Prostate gland (tissue), 2 donors: ENCODE data around the gene AUTS2.

ENCODE experiments used
- CTCF ChIP-seq, 4 experiments: fragments of 200-600 bp in 2 of 4; fragments of 450-650 bp in 2 of 4; sonication (generic) in 2 of 4; IDR thresholded peaks; 1 replicate in 3 of 4; 2 replicates in 1 of 4; pipeline ENCODE4 v1.5.1; 2016 to 2019; ENCODE audit warnings: antibody characterized with exemption in 4 of 4, mild to moderate bottlenecking in 2 of 4, moderate library complexity in 2 of 4
- POLR2A ChIP-seq: fragments of 450-650 bp; IDR thresholded peaks from one replicate; pipeline ENCODE4 v1.6.1; 2016; ENCODE audit warnings: antibody characterized with exemption, mild to moderate bottlenecking
- POLR2AphosphoS5 ChIP-seq: sonication (generic); formaldehyde crosslinking; IDR thresholded peaks from one replicate; pipeline ENCODE4 v1.6.1; 2017; ENCODE audit warnings: antibody characterized with exemption

GRCh38 chr7:70833726-70834125 lies 1235.5 kb downstream of the AUTS2 start:
- TF ChIP-seq POLR2A (no peak), POLR2AphosphoS5 (no peak), CTCF (IDR thresholded peaks at IDR 0.05) (no peak)
